ENCODE data around the gene RFNG. TPM values are rescaled to one million over a fixed set of nuclear protein-coding genes. Genes with fewer than 3 reads are reported as not detected.

RFNG gene
- total RNA-seq, 4 donors from 2014 or later, result 36.0 to 49.0 (median 38.3) TPM

DNA sequence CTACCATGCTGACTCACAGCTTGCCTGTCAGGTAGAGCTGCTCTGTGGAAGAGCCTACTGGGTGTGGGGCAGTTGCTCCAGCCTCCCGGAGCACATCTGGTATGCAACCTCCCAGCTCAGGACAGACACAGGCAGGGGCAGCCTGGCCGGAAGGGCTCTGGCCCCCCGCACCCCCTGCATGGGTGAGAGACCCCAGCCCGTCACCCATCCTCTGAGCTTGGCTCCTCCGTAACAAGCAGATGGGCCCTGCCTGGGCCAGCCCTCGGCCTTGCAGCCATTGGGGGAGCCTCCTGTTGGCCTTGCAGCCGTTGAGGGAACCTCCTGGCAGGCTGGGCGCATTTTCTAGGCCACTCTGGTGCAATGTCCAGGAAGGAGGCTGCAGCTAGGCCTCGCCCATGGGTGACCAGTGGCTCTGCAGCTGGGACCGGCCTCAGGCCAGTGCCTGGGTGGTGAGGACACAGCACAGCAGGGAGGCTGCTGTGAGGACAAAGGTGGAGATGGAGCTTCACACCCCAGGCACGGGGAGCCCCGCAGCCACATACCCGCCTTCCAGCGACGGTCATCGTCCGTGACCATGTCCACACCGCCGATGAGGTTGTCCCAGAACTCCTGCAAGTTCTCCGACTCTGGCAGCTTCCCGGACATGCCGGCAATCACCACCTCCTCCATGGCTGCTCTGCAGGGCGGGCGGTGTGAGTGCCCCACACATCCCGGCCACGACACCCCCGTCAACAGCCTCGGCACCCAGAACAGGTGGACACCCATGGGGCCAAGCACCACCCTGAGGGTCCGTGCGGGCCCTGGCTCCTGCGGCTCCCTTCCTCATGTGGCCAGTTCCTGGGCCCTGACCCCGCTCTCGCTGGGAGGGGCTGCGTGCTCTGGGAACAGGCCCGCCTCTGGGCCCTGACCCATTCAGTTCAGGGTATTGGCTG, 44.4 kb upstream of the RFNG start:
- no peak for DNase-seq
- Histone ChIP-seq H3K9me3 (no peaks in the 10 kb centered on the region), H3K36me3 (peaks cover 39 to 46% of the 10 kb centered on the region in 2 donors), H3K4me3 (replicated peaks in 1 of 3) (no peak overlapping the region), H3K27ac (no peak overlapping the region), H3K27me3 (no peaks in the 10 kb centered on the region), H3K4me1 (peaks cover 18 to 29% of the 10 kb centered on the region in 2 donors)
- no peak for TF ChIP-seq POLR2A (IDR thresholded peaks at IDR 0.05)
- TF ChIP-seq, protein P1, sequence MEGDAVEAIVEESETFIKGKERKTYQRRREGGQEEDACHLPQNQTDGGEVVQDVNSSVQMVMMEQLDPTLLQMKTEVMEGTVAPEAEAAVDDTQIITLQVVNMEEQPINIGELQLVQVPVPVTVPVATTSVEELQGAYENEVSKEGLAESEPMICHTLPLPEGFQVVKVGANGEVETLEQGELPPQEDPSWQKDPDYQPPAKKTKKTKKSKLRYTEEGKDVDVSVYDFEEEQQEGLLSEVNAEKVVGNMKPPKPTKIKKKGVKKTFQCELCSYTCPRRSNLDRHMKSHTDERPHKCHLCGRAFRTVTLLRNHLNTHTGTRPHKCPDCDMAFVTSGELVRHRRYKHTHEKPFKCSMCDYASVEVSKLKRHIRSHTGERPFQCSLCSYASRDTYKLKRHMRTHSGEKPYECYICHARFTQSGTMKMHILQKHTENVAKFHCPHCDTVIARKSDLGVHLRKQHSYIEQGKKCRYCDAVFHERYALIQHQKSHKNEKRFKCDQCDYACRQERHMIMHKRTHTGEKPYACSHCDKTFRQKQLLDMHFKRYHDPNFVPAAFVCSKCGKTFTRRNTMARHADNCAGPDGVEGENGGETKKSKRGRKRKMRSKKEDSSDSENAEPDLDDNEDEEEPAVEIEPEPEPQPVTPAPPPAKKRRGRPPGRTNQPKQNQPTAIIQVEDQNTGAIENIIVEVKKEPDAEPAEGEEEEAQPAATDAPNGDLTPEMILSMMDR (IDR thresholded peaks at IDR 0.05), result no peak
- WGBS, 2 donors, result 97 to 100% methylated on average over 5 to 23 of the region's 35 CpGs
- intact Hi-C loops (cut with DNase I), result no loop called here

DNA sequence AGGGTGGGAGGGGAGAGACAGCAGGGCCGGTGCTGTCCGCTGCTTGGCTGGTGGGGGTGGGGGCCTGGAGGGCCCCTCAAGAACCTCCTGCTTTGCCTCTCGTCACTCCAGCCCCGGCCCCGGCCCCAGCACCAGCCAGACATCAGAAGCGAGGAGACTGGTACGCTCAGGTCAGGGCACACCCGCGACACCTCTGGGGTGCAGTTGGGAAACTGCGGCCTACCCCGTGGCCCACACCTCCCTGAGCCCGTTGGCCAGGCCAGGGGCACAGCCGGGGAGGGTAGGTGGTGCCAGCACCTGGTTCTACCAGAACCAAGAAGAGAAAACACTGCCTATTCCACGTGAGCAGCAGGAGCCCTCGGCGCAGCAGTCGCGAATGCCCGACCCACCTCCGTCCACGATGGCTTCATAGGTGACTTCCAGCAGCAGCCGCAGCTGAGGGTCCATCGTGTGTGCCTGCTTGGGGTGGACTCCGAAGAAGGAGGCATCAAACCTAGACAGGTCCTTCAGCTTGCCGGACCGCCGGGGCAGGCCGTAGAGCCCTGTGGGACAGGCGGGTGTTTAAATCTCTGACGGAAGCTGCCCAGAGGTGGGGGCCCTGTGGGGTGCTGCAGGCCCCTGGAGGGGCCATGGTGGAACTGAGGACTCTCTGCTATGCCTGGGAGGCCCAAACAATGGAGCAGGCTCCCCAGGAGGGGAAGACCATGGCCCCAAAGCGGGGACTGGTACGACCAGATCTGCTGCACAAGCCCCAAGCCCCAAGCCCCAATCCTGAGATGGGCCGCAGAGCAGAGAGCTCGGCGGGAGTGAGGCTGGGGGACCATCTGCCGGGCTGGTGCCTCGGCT, 43.5 kb upstream of the RFNG start:
- H3K9me3 ChIP-seq, result no peaks in the 10 kb centered on the region
- no peaks in the 10 kb centered on the region for H3K27me3 ChIP-seq
- WGBS, 2 donors, result 90 to 92% methylated on average over 13 to 34 of the region's 37 CpGs
- no peak for DNase-seq
- H3K4me3 ChIP-seq (replicated peaks in 1 of 3), result no peak overlapping the region
- H3K27ac ChIP-seq, result no peak overlapping the region
- peaks cover 46 to 53% of the 10 kb centered on the region in 2 donors for H3K36me3 ChIP-seq
- TF ChIP-seq, protein P1 (IDR thresholded peaks at IDR 0.05), result no peak
- TF ChIP-seq POLR2A (IDR thresholded peaks at IDR 0.05), result no peak
- intact Hi-C loops (cut with DNase I), result no loop called here
- H3K4me1 ChIP-seq, result peaks cover 18 to 26% of the 10 kb centered on the region in 2 donors

DNA sequence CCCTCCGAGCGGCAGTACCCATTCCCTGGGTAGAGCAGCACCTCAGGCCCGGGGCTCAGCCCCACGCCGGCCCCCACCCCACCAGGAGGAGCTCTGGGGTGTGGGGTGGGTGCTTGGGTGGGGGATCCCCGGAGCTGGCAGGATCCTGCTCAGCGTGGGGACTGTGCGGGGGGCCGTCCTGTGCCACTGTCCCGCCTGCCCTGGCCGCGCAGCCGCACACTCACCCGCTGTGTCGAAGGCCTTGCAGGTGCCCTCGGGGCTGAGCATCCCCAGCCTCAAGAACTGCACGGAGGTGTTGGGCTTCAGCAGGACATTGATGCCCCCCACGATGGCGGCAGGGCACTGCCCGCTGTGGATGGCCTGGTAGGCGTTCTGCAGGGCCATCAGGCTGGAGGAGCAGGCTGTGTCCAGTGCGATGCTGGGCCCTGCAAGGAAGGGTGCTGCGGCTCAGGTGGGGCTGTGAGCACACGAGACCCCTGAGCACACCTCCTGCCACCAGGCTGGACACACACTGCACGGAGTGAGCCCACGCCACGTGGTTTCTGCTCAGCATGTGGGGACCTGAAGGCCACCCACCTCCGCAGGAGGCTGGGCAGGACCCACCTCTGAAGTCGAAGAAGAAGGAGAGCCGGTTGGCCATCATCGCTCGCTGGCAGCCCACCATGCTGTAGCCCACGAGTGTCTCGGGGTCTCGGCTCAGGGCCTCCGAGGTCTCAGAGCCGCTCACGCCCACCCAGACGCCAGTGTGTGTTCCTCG, 41.6 kb upstream of the RFNG start:
- peaks cover 65 to 73% of the 10 kb centered on the region in 2 donors for H3K36me3 ChIP-seq
- no peak overlapping the region for H3K4me3 ChIP-seq (replicated peaks in 1 of 3)
- TF ChIP-seq, protein P1 (IDR thresholded peaks at IDR 0.05), result no peak
- no peak for TF ChIP-seq POLR2A (IDR thresholded peaks at IDR 0.05)
- no peak for DNase-seq
- intact Hi-C loops (cut with DNase I), result no loop called here
- H3K9me3 ChIP-seq, result no peaks in the 10 kb centered on the region
- no peak overlapping the region for H3K27ac ChIP-seq
- 97 to 100% methylated on average over 12 to 18 of the region's 40 CpGs for WGBS, 2 donors
- no peaks in the 10 kb centered on the region for H3K27me3 ChIP-seq
- peaks cover 11 to 14% of the 10 kb centered on the region in 2 donors for H3K4me1 ChIP-seq

DNA sequence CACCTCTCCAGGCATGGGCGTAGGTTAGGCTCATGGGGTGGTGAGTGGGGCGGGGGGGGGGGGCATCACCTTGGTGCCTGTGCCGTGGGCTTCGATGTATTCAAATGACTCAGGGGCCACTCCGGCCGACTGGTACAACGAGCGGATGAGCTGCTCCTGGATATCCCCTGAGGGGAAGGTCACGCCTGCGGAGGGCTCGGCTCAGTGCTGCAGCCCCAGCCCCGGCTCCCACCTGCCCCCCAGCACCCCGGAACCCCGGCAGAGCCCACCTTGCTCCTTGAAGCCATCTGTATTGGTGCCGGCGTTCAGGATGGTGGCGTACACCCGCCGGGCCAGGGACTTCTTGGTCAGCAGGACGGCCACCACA, 41.0 kb upstream of the RFNG start:
- no peaks in the 10 kb centered on the region for H3K9me3 ChIP-seq
- WGBS, 2 donors, result 89 to 100% methylated on average over 3 to 7 of the region's 20 CpGs
- no peak for TF ChIP-seq POLR2A (IDR thresholded peaks at IDR 0.05)
- TF ChIP-seq, protein P1 (IDR thresholded peaks at IDR 0.05), result no peak
- H3K36me3 ChIP-seq, result peaks cover 70 to 79% of the 10 kb centered on the region in 2 donors
- intact Hi-C loops (cut with DNase I), result no loop called here
- no peaks in the 10 kb centered on the region for H3K27me3 ChIP-seq
- DNase-seq, result no peak
- no peak overlapping the region for H3K27ac ChIP-seq
- peaks cover 11 to 13% of the 10 kb centered on the region in 2 donors for H3K4me1 ChIP-seq
- no peak overlapping the region for H3K4me3 ChIP-seq (replicated peaks in 1 of 3)

Data from thyroid gland (tissue), 4 donors.